ENCODE results near the gene ROR2. TPM values are rescaled to one million over a fixed set of nuclear protein-coding genes. Genes with fewer than 3 reads are reported as not detected.

ROR2 gene
- total RNA-seq, 4 donors from 2014 or later = 6.3 to 32.2 (median 15.1) TPM

DNA sequence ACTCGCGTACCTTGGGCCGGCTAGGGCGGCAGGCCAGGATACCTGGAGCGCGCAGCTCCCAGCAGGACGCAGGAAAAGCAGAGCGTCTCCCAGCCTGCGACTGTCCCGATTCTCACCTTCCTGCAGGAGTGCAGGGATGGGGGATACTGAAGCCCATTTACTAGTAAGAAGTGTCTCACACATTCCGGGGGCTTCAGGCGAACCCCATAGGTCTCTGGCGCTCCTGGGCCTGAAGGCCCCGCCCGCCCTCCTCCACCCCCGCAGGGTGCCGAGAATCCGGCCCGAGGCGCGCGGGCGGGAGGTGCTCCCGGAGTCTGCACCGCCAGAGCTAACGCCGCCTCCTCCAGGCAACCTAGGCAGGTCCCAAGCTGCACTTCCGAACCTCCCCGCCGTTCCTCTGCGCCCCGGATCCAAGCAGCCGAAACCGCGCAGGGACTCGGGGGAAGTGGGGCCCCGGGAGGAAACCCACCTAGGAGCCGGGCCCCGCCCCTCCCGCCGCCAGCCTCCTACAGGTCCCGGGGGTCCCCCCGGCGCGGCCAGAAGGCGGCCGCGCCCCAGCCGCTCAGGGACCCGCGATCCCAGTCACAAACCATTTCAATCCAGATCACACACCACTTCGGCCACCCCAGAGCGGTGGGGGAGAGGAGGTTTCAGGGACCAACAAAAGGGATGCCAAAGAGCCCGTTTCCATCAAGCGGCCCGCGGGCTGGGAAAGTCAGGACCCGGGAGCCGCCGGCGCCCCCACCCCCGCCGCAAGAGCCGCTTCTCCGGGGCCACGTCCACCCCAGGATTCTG is 1.2 kb downstream of the ROR2 start:
- no peak for DNase-seq (ENCODE audit: low spot score)
- peak; percentile 79 for ATAC-seq (ENCODE audit: low FRiP score)

DNA sequence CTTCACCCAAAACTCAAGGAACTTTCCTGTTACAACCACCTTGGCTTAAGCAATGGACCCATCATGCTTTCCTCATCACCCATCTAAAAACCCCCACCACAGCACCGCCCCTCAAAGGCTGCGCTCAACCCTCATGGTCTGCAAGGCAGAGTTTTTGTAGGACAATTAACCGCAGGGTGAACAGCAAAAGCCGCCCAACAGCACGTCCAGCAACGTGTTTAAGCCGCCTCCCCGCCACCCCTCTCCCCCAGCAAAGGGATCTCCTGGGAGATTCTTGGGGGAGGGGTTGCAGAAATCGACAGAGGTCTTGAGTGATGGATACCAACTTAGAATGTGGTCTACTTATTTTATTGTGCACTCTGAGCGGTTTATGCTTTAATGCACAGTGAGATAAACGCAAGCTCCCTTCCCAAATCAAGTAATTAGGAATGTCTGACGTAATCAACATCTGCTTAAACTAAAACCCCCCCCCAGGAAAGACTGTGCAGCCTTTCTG is 1.9 kb downstream of the ROR2 start:
- DNase-seq (ENCODE audit: low spot score) (no peak), ATAC-seq (ENCODE audit: low FRiP score) (peak; percentile 45)
- TF ChIP-seq, protein P1, sequence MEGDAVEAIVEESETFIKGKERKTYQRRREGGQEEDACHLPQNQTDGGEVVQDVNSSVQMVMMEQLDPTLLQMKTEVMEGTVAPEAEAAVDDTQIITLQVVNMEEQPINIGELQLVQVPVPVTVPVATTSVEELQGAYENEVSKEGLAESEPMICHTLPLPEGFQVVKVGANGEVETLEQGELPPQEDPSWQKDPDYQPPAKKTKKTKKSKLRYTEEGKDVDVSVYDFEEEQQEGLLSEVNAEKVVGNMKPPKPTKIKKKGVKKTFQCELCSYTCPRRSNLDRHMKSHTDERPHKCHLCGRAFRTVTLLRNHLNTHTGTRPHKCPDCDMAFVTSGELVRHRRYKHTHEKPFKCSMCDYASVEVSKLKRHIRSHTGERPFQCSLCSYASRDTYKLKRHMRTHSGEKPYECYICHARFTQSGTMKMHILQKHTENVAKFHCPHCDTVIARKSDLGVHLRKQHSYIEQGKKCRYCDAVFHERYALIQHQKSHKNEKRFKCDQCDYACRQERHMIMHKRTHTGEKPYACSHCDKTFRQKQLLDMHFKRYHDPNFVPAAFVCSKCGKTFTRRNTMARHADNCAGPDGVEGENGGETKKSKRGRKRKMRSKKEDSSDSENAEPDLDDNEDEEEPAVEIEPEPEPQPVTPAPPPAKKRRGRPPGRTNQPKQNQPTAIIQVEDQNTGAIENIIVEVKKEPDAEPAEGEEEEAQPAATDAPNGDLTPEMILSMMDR (IDR thresholded peaks at IDR 0.05) = no peak

More for the DNA sequence above, 1.2 kb downstream of the ROR2 start:
- TF ChIP-seq, protein P1 (IDR thresholded peaks at IDR 0.05) = peak in 1 of 3 donors; percentile 11

DNA sequence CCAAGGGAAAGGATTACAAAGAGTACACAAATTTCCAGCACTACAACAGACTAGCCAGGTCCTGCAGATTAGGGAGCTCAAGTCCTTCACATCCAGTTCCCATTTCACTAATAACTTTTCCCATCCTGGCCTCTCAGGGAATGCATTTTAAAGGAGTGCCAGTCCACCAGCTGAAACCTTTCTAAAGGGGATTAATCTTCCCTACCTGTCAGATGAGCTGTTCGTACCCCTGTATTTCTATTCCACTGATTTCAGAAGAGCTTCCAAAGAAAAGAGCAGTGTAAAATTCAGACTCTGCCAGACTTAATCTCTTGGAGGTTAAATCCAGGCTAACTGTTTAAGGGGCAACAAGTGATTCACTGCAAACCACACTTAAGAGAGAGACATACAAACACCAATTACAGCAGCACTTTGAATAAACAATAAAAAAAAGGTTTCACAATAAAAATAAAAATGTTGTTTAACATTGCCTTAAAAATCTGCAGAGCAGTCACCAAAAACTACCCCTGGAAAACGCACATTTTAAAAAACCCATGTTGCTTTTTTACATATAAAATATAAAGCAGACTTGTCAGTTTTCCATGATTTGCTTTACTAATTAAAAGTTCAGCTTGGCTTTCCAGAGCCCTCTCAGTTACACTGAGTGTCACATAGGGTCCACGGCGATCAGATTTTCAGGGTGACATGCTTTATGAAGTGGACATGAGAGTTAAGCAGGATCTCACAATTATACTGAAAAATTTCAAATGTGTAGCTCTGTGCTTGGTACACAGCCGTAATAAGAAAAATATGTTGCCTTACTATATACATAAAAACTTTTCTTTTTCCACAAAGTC is 3.2 kb downstream of the ROR2 start:
- no peak for DNase-seq (ENCODE audit: low spot score)
- ATAC-seq (ENCODE audit: low FRiP score) = no peak
- TF ChIP-seq, protein P1 (IDR thresholded peaks at IDR 0.05) = no peak

DNA sequence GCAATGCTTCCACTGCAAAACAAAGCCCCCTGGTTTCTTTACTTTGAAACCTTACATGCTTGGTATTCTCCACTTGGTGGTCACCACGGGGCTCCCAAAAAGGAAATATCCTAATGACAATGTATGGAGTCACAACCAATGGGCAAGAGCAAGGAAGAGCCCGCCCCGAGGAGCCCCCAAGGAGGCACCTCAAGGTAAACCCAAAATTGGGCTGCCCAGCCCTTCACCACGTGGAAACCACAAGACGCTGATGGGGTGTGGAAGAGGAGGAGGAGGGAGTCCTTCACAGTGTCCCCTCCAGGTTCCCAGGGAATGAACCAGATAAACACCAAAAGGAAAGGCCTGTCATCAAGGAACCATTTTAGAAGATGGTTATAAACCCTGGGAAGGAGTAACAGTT is 3.8 kb downstream of the ROR2 start:
- DNase-seq (ENCODE audit: low spot score) (no peak), ATAC-seq (ENCODE audit: low FRiP score) (no peak)
- TF ChIP-seq, protein P1 (IDR thresholded peaks at IDR 0.05) = no peak

DNA sequence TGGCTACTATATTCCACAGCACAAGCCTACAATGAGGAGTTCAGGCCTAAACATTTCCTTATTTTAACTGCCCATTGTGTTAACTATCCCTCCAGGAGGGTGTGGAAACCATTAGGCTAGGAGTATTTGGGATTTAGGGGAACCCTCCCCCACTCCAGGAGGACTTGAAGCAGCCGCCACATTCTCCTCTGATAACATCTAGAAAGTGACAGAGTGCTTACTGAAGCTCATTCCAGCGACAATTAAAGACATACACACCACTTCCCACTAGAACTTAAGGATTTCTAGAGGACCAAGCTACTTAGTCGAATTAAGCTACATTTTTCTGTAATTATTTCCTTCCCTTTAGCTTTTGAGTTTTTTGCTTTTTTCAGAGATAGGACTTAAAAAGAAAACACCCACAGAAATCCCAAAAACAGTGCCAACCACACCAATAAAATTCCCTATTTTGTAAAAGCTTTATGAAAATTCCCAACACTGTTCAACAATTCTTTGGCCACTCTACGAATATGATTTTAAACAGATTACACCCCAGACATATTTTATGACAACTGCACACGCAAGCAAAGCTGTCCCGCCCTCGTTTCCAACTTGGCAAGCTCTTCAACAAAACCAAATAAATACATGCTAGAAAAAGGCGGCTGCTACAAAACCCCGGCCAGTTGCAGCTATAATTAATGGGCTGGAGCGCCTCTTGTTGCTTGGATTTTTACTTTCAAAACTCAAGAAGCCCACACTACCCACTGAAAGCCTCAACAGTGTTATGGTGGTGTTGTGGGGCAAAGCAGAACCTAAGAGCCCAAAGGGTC is 4.5 kb downstream of the ROR2 start:
- TF ChIP-seq, protein P1 (IDR thresholded peaks at IDR 0.05) = no peak
- no peak for ATAC-seq (ENCODE audit: low FRiP score)
- DNase-seq (ENCODE audit: low spot score) = no peak

DNA sequence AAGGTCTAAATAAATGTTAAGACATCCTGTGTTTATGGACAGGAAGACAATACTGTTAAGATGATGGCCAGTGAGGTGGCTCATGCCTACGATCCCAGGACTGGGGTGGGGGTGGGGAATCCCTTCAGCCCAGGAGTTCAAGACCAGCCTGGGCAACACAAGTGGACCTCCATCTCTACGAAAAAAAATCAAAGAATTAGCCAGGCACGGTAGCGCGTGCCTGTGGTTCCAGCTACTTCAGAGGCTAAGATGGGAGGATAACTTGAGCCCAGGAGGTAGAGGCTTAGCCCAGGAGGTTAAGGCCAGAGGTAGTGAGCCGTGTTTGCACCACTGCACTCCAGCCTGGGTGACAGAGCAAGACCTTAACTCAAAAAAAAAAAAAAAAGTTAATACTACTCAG is 5.3 kb downstream of the ROR2 start:
- no peak for ATAC-seq (ENCODE audit: low FRiP score)
- no peak for DNase-seq (ENCODE audit: low spot score)

More for the DNA sequence above, 5.3 kb downstream of the ROR2 start:
- TF ChIP-seq, protein P1 (IDR thresholded peaks at IDR 0.05) = no peak

Data from omental fat pad (tissue), 4 donors.